ENCODE data around the gene MMRN2. TPM values are rescaled to one million over a fixed set of nuclear protein-coding genes. Genes with fewer than 3 reads are reported as not detected.

Gene MMRN2
- total and polyA plus RNA-seq, 2 of the 8 experiments (the other 6 are each of a cell fraction or from before 2014, with no cell fraction given): 1.2 TPM

GRCh38 chr10:86962136-86962980, 4.9 kb upstream of the MMRN2 start:
- Histone ChIP-seq H3K36me3 (ENCODE audit: control insufficient read depth in 2 of 4, insufficient read depth in 4 of 4, low read length in 3 of 4) (no peaks in the 10 kb centered on the region), H2BK15ac (ENCODE audit: low read length) (peak overlapping the region; percentile 99), H3K4me1 (replicated peaks in 1 of 4; ENCODE audit: control insufficient read depth in 3 of 4, insufficient read depth in 4 of 4, low read length in 3 of 4) (peaks cover 2 to 38% (median 28%) of the 10 kb centered on the region in 4 experiments), H3K23me2 (ENCODE audit: low read depth, low read length) (no peaks in the 10 kb centered on the region), H3K56ac (replicated peaks; ENCODE audit: insufficient read length, low read depth, low read length) (no peak overlapping the region), H3K4ac (replicated peaks; ENCODE audit: insufficient read length, low read depth, low read length) (no peak overlapping the region), H2AFZ (ENCODE audit: low read length) (no peak overlapping the region), H3K9ac (replicated peaks in 1 of 4; ENCODE audit: extremely low read depth in 1 of 4, low read depth in 3 of 4, low read length in 3 of 4) (no peak overlapping the region), H3K9me3 (ENCODE audit: insufficient read depth in 2 of 2, low read depth in 1 of 2, low read length in 1 of 2) (no peaks in the 10 kb centered on the region), H2BK20ac (ENCODE audit: low read length) (peak overlapping the region; percentile 6; the same call in 1 of the 2 replicates), H3K4me3 (ENCODE audit: extremely low read depth in 1 of 4, insufficient read depth in 2 of 4, low read depth in 3 of 4, low read length in 4 of 4) (no peak overlapping the region), H2AK5ac (ENCODE audit: low read depth, low read length) (peak overlapping the region; percentile 88; the same call in 1 of the 2 replicates), H3K23ac (ENCODE audit: insufficient read length) (no peak overlapping the region), H4K8ac (ENCODE audit: extremely low read depth, insufficient read depth, low read length) (no peak overlapping the region), H2BK12ac (ENCODE audit: low read depth, low read length) (peak overlapping the region; percentile 92; the same call in 1 of the 2 replicates), H3K27ac (ENCODE audit: low read depth, low read length) (no peak overlapping the region), H3K14ac (ENCODE audit: insufficient read length) (no peak overlapping the region), H3K79me1 (ENCODE audit: low read depth, low read length) (no peaks in the 10 kb centered on the region), H3K18ac (ENCODE audit: extremely low read depth, low read length) (no peak overlapping the region), H3K27me3 (replicated peaks in 1 of 4; ENCODE audit: control insufficient read depth in 3 of 4, extremely low read depth in 1 of 4, insufficient read depth in 3 of 4, low read length in 3 of 4) (no peaks in the 10 kb centered on the region), H2BK120ac (replicated peaks; ENCODE audit: low read depth, low read length) (no peak overlapping the region), H4K91ac (replicated peaks; ENCODE audit: insufficient read length, low read length) (peak overlapping the region; percentile 32), H4K20me1 (replicated peaks in 1 of 2; ENCODE audit: control insufficient read depth in 1 of 2, insufficient read depth in 2 of 2, low read length in 2 of 2) (no peaks in the 10 kb centered on the region), H3K4me2 (ENCODE audit: insufficient read depth in 1 of 2, low read depth in 2 of 2, low read length in 2 of 2) (no peak overlapping the region), H2BK5ac (ENCODE audit: low read depth, low read length) (peak overlapping the region; percentile 63; the same call in 1 of the 2 replicates), H4K5ac (ENCODE audit: insufficient read length, low read depth, low read length) (no peak overlapping the region), H3K79me2 (ENCODE audit: control insufficient read depth in 1 of 2, insufficient read depth in 2 of 2, low read length in 2 of 2) (no peaks in the 10 kb centered on the region)
- 93% methylated on average over 7 of the region's 7 CpGs; no CpG with 5 or more reads in 1 of the 2 experiments for WGBS, 2 experiments (ENCODE audit: extremely low coverage in 1 of 2, insufficient coverage in 1 of 2, insufficient read length in 1 of 2, insufficient replicate concordance in 2 of 2, low coverage in 1 of 2, low lambda C conversion rate in 2 of 2, missing lambda C conversion rate in 1 of 2)
- FAIRE-seq: no peak
- no peak for TF ChIP-seq SIX5 (IDR thresholded peaks at IDR 0.05; ENCODE audit: low read depth, low read length)
- no peak for TF ChIP-seq BRCA1 (IDR thresholded peaks at IDR 0.05; ENCODE audit: low read depth, low read length)
- no peak for TF ChIP-seq CTBP2 (IDR thresholded peaks at IDR 0.05; ENCODE audit: borderline replicate concordance, insufficient read depth, insufficient read length, low read length)
- TF ChIP-seq RAD21 (IDR thresholded peaks at IDR 0.05 in 1 of 2, conservative IDR thresholded peaks at IDR 0.05 in 1 of 2; ENCODE audit: low read depth in 2 of 2, low read length in 2 of 2): no peak
- TF ChIP-seq YY1 (IDR thresholded peaks at IDR 0.05; ENCODE audit: low read depth, low read length): no peak
- TF ChIP-seq POLR2AphosphoS5 (IDR thresholded peaks at IDR 0.05; ENCODE audit: low read depth, low read length): no peak
- no peak for TF ChIP-seq ATF3 (IDR thresholded peaks at IDR 0.05; ENCODE audit: insufficient read depth, low read depth, low read length)
- no peak for TF ChIP-seq CHD1 (IDR thresholded peaks at IDR 0.05; ENCODE audit: low read depth, low read length)
- no peak for TF ChIP-seq SIN3A (conservative IDR thresholded peaks at IDR 0.05 in 1 of 2, IDR thresholded peaks at IDR 0.05 in 1 of 2; ENCODE audit: low read depth in 1 of 2, low read length in 2 of 2)
- POLR2A ChIA-PET (ENCODE audit: partially characterized antibody): interaction anchor here (0.8 to 1.0 kb wide), 2 partner anchors 8 to 130 kb away, joined by 3 read pairs; no protein-coding TSS in a partner anchor
- DNase-seq (ENCODE audit: low read depth in 1 of 2, low spot score in 2 of 2): no peak
- CTCF ChIA-PET (ENCODE audit: partially characterized antibody): interaction anchor here (1.0 to 22.5 kb wide), 3 partner anchors 16 to 276 kb away, joined by 4 to 975 read pairs (median 25); partner anchors contain the start of genes MMRN2 and SNCG
